COLO668 (cell line): ENCODE data around the gene ANKS3.

ENCODE experiments used
- DNase-seq: peaks from one replicate; lab custom pipeline; 2025; ENCODE audit not compliant: unreplicated experiment; lab: John Stamatoyannopoulos, UW

ANKS3 gene

DNA sequence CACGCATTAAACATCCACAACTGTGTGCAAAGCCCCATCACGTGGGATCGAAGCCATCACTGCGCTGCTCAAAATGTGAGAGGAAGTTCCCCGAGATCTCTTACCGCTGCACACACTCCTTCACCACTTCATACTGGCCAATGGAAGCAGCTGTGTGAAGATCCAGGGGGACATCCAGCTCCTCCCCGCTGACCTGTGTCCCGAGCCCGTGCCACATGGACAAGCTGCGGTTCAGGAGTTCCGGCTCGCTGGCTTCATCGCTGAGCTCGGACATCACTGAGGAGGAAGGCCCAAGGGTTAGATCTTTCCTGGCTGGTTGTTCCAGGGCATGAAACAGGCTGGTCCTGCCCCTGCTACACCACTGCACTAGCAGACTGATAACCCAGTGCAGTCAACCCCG, 4.2 kb downstream of the ANKS3 start:
- DNase-seq: no peak

GRCh38 chr16:4728676-4729075, 5.4 kb downstream of the ANKS3 start:
- DNase-seq: no peak

- no peak for DNase-seq
Observed at GRCh38 chr16:4726616-4727015, 7.5 kb downstream of the ANKS3 start.

GRCh38 chr16:4724661-4725270, 9.3 kb downstream of the ANKS3 start:
- no peak for DNase-seq

DNA sequence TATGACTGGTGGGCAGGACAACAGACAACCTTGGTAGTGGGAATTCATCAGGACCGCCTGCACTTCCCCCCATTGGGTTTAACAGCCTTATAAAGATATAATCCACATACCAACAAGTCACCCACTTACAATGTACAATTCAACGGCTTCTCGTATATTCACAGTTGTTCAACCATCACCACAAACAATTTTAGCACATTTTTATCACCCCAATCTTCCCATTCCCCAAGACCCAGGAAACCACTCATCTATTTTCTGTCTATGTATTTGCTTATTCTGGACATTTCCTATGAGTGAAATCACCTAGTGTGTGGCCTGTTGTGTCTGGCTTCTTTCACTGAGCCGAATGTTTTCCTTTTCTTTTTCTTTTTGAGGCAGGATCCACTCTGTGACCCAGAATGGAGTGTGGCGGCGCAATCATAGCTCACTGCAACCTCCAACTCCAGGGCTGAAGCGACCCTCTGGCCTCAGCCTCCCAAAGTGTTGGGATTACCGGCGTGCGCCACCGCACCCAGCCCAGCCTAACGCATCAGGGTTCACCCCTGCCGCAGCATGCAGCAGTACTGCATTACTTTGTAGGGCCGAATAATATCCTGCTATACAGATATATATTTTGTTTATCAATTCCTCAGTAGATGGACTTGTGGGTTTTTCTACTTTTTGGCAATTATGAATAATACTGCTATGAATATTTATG, 10.9 kb downstream of the ANKS3 start:
- DNase-seq: no peak

GRCh38 chr16:4718466-4718865, 15.6 kb downstream of the ANKS3 start:
- DNase-seq: no peak

DNA sequence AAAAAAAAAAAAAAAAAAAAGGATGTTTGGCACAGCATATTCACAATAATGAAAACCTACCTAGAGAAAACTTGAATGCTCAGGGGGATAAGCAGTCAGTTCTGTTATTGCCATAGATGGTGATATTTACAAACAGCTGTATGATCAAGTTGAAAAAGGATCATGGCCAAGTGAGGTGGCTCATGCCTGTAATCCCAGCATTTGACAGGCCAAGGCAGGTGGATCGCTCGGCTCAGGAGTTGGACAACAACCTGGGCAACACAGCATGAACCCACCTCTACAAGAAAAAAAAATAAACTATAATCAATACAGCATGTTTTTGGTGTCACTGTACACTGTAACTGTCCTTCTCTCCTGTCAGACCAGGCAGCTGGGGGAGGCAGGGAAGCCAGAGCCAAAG, 19.1 kb downstream of the ANKS3 start:
- DNase-seq: no peak

- no peak for DNase-seq
Observed at GRCh38 chr16:4713663-4714501, 20.2 kb downstream of the ANKS3 start.

- no peak for DNase-seq
Observed at GRCh38 chr16:4709481-4709880, 24.6 kb downstream of the ANKS3 start.

GRCh38 chr16:4706871-4707270, 27.2 kb downstream of the ANKS3 start:
- no peak for DNase-seq

GRCh38 chr16:4704913-4705312, 29.2 kb downstream of the ANKS3 start:
- DNase-seq: no peak

- DNase-seq: no peak
Observed at GRCh38 chr16:4704491-4704890, 29.6 kb downstream of the ANKS3 start.

- DNase-seq: no peak
Observed at GRCh38 chr16:4703906-4704305, 30.2 kb downstream of the ANKS3 start.

- DNase-seq: no peak
Observed at GRCh38 chr16:4702466-4702808, 31.6 kb downstream of the ANKS3 start.

- no peak for DNase-seq
Observed at GRCh38 chr16:4701791-4702465, 32.1 kb downstream of the ANKS3 start.

DNA sequence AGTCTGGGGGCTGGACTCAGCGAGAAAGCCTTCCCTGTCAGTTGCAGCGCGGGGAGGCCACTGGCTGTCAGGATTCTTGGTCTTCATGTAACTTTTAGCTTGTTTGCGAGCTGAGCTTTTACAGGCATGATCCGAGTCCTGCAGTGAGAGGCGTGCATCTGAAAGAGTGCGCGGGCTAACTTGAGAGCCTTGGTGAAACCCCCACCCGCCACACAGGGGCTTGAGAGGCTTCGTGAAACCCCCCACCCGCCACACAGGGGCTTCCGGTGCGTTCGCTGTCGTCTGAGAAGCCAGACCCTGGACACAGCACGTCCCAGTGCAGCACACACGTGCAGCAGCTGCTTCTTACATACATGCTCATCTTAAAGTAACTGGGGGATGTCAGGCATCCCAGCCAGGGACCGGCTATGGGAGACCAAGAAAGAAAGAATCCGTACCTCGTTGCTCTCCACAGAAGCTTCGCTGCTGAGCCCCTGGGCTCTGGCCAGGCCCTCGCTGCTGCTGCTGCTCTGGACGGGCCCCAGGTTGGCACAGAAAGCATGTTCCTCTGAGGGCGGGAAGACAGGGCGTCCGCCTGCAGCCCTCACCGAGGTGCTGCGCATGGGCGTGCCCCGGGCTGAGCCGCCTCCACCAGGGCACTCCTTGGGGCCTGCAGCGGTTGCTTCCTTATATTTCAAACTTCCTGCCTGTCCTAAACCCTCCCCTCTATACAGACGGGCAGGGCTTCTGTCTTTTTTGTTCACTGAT, 32.9 kb downstream of the ANKS3 start:
- DNase-seq: no peak

GRCh38 chr16:4700380-4700996, 33.6 kb downstream of the ANKS3 start:
- DNase-seq: no peak

- no peak for DNase-seq
Observed at GRCh38 chr16:4699046-4699556, 35.0 kb downstream of the ANKS3 start.

- no peak for DNase-seq
Observed at GRCh38 chr16:4698321-4699045, 35.6 kb downstream of the ANKS3 start.

DNA sequence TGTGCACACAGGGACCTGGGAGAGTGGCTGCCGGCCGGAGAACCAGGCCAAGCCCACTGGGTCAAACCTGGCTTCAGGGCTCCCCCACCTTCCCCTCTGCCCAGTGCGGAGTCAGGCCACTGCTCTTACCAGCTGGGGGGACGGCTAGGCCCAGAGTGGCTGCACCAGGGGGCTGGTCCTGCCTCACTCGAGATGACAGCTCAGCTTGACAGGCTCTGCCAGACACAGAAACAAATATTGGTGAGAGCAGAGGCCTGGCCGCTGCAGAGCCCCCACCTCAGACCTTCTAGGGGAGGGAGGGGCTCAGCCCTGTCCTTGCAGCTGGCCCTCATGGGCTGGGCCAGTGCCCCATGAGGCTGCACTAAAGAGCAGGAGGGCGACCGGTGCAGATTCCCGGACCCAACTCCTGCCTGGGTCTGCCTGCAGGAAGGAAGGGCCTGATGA, 36.2 kb downstream of the ANKS3 start:
- no peak for DNase-seq
